ENCODE results near the gene TMEM62. TPM values are rescaled to one million over a fixed set of nuclear protein-coding genes. Genes with fewer than 3 reads are reported as not detected.
A peak's percentile ranks its signal among the peaks of the same experiment; 100 is the strongest.

Gene TMEM62
- total RNA-seq, 1 donor from 2014 or later = 11.0 TPM

GRCh38 chr15:43215961-43216360 is 82.6 kb downstream of the TMEM62 start:
- Mint-ChIP-seq H3K4me1 (ENCODE audit: low read depth) (peaks cover 9% of the 10 kb centered on the region), H3K27ac (ENCODE audit: unreplicated experiment) (no peak overlapping the region), H3K9me3 (ENCODE audit: low read depth) (no peaks in the 10 kb centered on the region), H3K27me3 (ENCODE audit: low read depth) (peaks cover 7% of the 10 kb centered on the region), H3K36me3 (ENCODE audit: low read depth) (no peaks in the 10 kb centered on the region), H3K4me3 (ENCODE audit: unreplicated experiment) (no peak overlapping the region)
- TF ChIP-seq CTCF (IDR thresholded peaks at IDR 0.05) = no peak
- no peak for DNase-seq (ENCODE audit: low spot score)

GRCh38 chr15:43218908-43219706 is 85.7 kb downstream of the TMEM62 start:
- H3K27me3 Mint-ChIP-seq (ENCODE audit: low read depth) = peaks cover 15% of the 10 kb centered on the region
- peak; percentile 62 for TF ChIP-seq CTCF (IDR thresholded peaks at IDR 0.05)
- no peak for DNase-seq (ENCODE audit: low spot score)
- H3K4me1 Mint-ChIP-seq (ENCODE audit: low read depth) = peaks cover 9% of the 10 kb centered on the region
- H3K4me3 Mint-ChIP-seq (ENCODE audit: unreplicated experiment) = no peak overlapping the region
- H3K9me3 Mint-ChIP-seq (ENCODE audit: low read depth) = no peaks in the 10 kb centered on the region
- H3K36me3 Mint-ChIP-seq (ENCODE audit: low read depth) = no peaks in the 10 kb centered on the region
- H3K27ac Mint-ChIP-seq (ENCODE audit: unreplicated experiment) = no peak overlapping the region

GRCh38 chr15:43219929-43220928 is 86.8 kb downstream of the TMEM62 start:
- H3K36me3 Mint-ChIP-seq (ENCODE audit: low read depth) = no peaks in the 10 kb centered on the region
- H3K4me1 Mint-ChIP-seq (ENCODE audit: low read depth) = peaks cover 9% of the 10 kb centered on the region
- H3K4me3 Mint-ChIP-seq (ENCODE audit: unreplicated experiment) = no peak overlapping the region
- no peak for TF ChIP-seq CTCF (IDR thresholded peaks at IDR 0.05)
- DNase-seq (ENCODE audit: low spot score) = no peak
- peaks cover 13% of the 10 kb centered on the region for H3K27me3 Mint-ChIP-seq (ENCODE audit: low read depth)
- H3K9me3 Mint-ChIP-seq (ENCODE audit: low read depth) = no peaks in the 10 kb centered on the region
- H3K27ac Mint-ChIP-seq (ENCODE audit: unreplicated experiment) = no peak overlapping the region

- peaks cover 13% of the 10 kb centered on the region for H3K27me3 Mint-ChIP-seq (ENCODE audit: low read depth)
- no peak for DNase-seq (ENCODE audit: low spot score)
- H3K9me3 Mint-ChIP-seq (ENCODE audit: low read depth) = no peaks in the 10 kb centered on the region
- H3K27ac Mint-ChIP-seq (ENCODE audit: unreplicated experiment) = no peak within 1 kb of the TSS
- H3K4me1 Mint-ChIP-seq (ENCODE audit: low read depth) = peaks cover 9% of the 10 kb centered on the region
- H3K4me3 Mint-ChIP-seq (ENCODE audit: unreplicated experiment) = no peak within 1 kb of the TSS
- no peaks in the 10 kb centered on the region for H3K36me3 Mint-ChIP-seq (ENCODE audit: low read depth)
- TF ChIP-seq CTCF (IDR thresholded peaks at IDR 0.05) = no peak
Measured at GRCh38 chr15:43220991-43221403, 87.6 kb downstream of the TMEM62 start, which contains the start of gene EPB42. Gene EPB42, minus strand, starts transcription at chr15:43221018. Its CDS starts 193 bp downstream, at chr15:43220825.

GRCh38 chr15:43221422-43221821 is 88.0 kb downstream of the TMEM62 start:
- no peaks in the 10 kb centered on the region for H3K36me3 Mint-ChIP-seq (ENCODE audit: low read depth)
- peaks cover 13% of the 10 kb centered on the region for H3K27me3 Mint-ChIP-seq (ENCODE audit: low read depth)
- DNase-seq (ENCODE audit: low spot score) = no peak
- no peak overlapping the region for H3K4me3 Mint-ChIP-seq (ENCODE audit: unreplicated experiment)
- no peak for TF ChIP-seq CTCF (IDR thresholded peaks at IDR 0.05)
- H3K4me1 Mint-ChIP-seq (ENCODE audit: low read depth) = peaks cover 9% of the 10 kb centered on the region
- no peak overlapping the region for H3K27ac Mint-ChIP-seq (ENCODE audit: unreplicated experiment)
- H3K9me3 Mint-ChIP-seq (ENCODE audit: low read depth) = no peaks in the 10 kb centered on the region
